ENCODE results near the gene SEPHS2.
"Not testable (repeated sequence)": the region's sequence is repeated elsewhere in the genome, so short reads cannot be mapped to it uniquely, and the experiment has no call there.

SEPHS2 gene

DNA sequence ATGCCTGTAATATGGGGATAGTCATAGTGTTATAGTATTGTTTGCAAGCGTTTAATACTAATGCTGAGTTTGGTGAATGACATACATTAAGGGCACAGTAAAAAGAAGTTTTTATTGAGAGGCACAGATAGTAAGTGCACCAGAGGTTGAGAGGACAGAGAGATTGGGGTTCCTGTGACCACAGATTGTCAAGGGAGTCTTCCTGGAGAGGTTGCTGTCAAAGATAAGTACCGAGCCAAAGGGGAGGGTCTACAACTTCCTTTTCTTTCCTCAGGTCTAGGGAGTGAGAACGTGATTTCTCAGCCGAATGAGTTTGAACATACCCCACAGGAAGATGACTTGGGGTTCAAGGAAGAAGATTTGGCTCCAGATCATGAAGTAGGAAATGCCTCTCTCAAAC lies 48.6 kb downstream of the SEPHS2 start:
- no peak for DNase-seq

DNA sequence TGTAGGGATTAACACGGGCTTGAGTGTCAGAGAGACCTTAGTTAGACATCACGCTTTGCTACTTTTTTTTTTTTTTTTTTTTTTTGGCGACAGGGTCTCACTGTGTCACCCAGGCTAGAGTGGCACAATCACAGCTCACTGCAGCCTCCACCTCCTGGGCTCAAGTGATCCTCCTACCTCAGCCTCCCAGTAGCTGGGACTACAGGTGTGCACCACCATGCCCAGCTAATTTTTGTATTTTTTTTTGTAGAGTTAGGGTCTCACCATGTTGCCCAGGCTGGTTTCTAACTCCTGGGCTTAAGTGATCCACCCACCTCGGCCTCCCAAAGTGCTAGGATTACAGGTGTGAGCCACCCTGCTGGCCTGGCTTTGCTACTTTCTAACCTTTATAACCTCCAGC lies 49.0 kb downstream of the SEPHS2 start:
- not testable (repeated sequence) for DNase-seq

- no peak for DNase-seq
Measured at GRCh38 chr16:30395992-30396585, 49.6 kb downstream of the SEPHS2 start.

GRCh38 chr16:30395155-30395991 lies 50.3 kb downstream of the SEPHS2 start, which contains the start of gene ZNF48:
Gene ZNF48, plus strand, starts transcription at chr16:30395420. Its CDS starts 375 bp downstream, at chr16:30395795.
- DNase-seq = peak; percentile 78

GRCh38 chr16:30394592-30395154 lies 51.0 kb downstream of the SEPHS2 start:
- DNase-seq = no peak

Data from NCI-H2029 (cell line).